Measurements from ENCODE around the gene PI4KA. TPM values are rescaled to one million over a fixed set of nuclear protein-coding genes. Genes with fewer than 3 reads are reported as not detected.

The PI4KA gene
- total and polyA plus RNA-seq, 2 donors (not counting 1 experiment from before 2014, with no cell fraction given) = 26.4 to 40.6 TPM

GRCh38 chr22:20792221-20792965 is 66.2 kb downstream of the PI4KA start:
- Histone ChIP-seq H3K9ac (ENCODE audit: insufficient read depth, low read length) (no peak overlapping the region), H3K4me1 (ENCODE audit: control insufficient read depth, extremely low read depth, insufficient read depth, low read length) (no peaks in the 10 kb centered on the region), H4K20me1 (ENCODE audit: control insufficient read depth, extremely low read depth, insufficient read depth, low read length) (no peaks in the 10 kb centered on the region), H3K4me2 (ENCODE audit: extremely low read depth, insufficient read depth, low read length) (no peak overlapping the region), H3K27ac (ENCODE audit: insufficient read depth, low read length) (no peak overlapping the region), H3K4me3 (replicated peaks in 1 of 4; ENCODE audit: control extremely low read depth in 1 of 4, insufficient read depth in 1 of 4, low read depth in 3 of 4, low read length in 4 of 4) (no peak overlapping the region), H3K9me3 (ENCODE audit: control insufficient read depth, insufficient read depth, low read depth, low read length) (no peaks in the 10 kb centered on the region), H3K27me3 (ENCODE audit: control insufficient read depth, insufficient read depth, low read length) (no peaks in the 10 kb centered on the region), H3K79me2 (ENCODE audit: control insufficient read depth, insufficient read depth, low read length) (no peaks in the 10 kb centered on the region), H3K36me3 (ENCODE audit: control insufficient read depth, insufficient read depth, low read length) (peaks cover 18% of the 10 kb centered on the region), H2AFZ (ENCODE audit: low read length) (no peak overlapping the region)
- no peak for DNase-seq (ENCODE audit: low read depth in 2 of 2)
- no peak for TF ChIP-seq CTCF (conservative IDR thresholded peaks at IDR 0.05 in 1 of 2, IDR thresholded peaks at IDR 0.05 in 1 of 2; ENCODE audit: low read depth in 1 of 2, low read length in 2 of 2)

GRCh38 chr22:20788627-20789344 is 69.8 kb downstream of the PI4KA start:
- no peaks in the 10 kb centered on the region for H3K27me3 ChIP-seq (ENCODE audit: control insufficient read depth, insufficient read depth, low read length)
- no peaks in the 10 kb centered on the region for H3K9me3 ChIP-seq (ENCODE audit: control insufficient read depth, insufficient read depth, low read depth, low read length)
- H2AFZ ChIP-seq (ENCODE audit: low read length) = no peak overlapping the region
- H3K27ac ChIP-seq (ENCODE audit: insufficient read depth, low read length) = no peak overlapping the region
- no peaks in the 10 kb centered on the region for H3K79me2 ChIP-seq (ENCODE audit: control insufficient read depth, insufficient read depth, low read length)
- H3K4me3 ChIP-seq (replicated peaks in 1 of 4; ENCODE audit: control extremely low read depth in 1 of 4, insufficient read depth in 1 of 4, low read depth in 3 of 4, low read length in 4 of 4) = no peak overlapping the region
- TF ChIP-seq EZH2 (IDR thresholded peaks at IDR 0.05; ENCODE audit: low read length, missing control alignments) (no peak), CTCF (conservative IDR thresholded peaks at IDR 0.05 in 1 of 2, IDR thresholded peaks at IDR 0.05 in 1 of 2; ENCODE audit: low read depth in 1 of 2, low read length in 2 of 2) (no peak)
- peaks cover 15% of the 10 kb centered on the region for H3K36me3 ChIP-seq (ENCODE audit: control insufficient read depth, insufficient read depth, low read length)
- no peaks in the 10 kb centered on the region for H3K4me1 ChIP-seq (ENCODE audit: control insufficient read depth, extremely low read depth, insufficient read depth, low read length)
- DNase-seq (ENCODE audit: low read depth in 2 of 2) = no peak
- no peaks in the 10 kb centered on the region for H4K20me1 ChIP-seq (ENCODE audit: control insufficient read depth, extremely low read depth, insufficient read depth, low read length)
- H3K9ac ChIP-seq (ENCODE audit: insufficient read depth, low read length) = no peak overlapping the region
- H3K4me2 ChIP-seq (ENCODE audit: extremely low read depth, insufficient read depth, low read length) = no peak overlapping the region

- Histone ChIP-seq H3K9ac (ENCODE audit: insufficient read depth, low read length) (no peak overlapping the region), H3K4me2 (ENCODE audit: extremely low read depth, insufficient read depth, low read length) (no peak overlapping the region), H3K4me1 (ENCODE audit: control insufficient read depth, extremely low read depth, insufficient read depth, low read length) (no peaks in the 10 kb centered on the region), H3K27me3 (ENCODE audit: control insufficient read depth, insufficient read depth, low read length) (no peaks in the 10 kb centered on the region), H3K9me3 (ENCODE audit: control insufficient read depth, insufficient read depth, low read depth, low read length) (no peaks in the 10 kb centered on the region), H3K27ac (ENCODE audit: insufficient read depth, low read length) (no peak overlapping the region), H3K4me3 (replicated peaks in 1 of 4; ENCODE audit: control extremely low read depth in 1 of 4, insufficient read depth in 1 of 4, low read depth in 3 of 4, low read length in 4 of 4) (no peak overlapping the region), H3K79me2 (ENCODE audit: control insufficient read depth, insufficient read depth, low read length) (no peaks in the 10 kb centered on the region), H3K36me3 (ENCODE audit: control insufficient read depth, insufficient read depth, low read length) (peaks cover 15% of the 10 kb centered on the region), H2AFZ (ENCODE audit: low read length) (no peak overlapping the region), H4K20me1 (ENCODE audit: control insufficient read depth, extremely low read depth, insufficient read depth, low read length) (no peaks in the 10 kb centered on the region)
- DNase-seq (ENCODE audit: low read depth in 2 of 2) = no peak
- TF ChIP-seq EZH2 (IDR thresholded peaks at IDR 0.05; ENCODE audit: low read length, missing control alignments) = no peak
- no peak for TF ChIP-seq CTCF (conservative IDR thresholded peaks at IDR 0.05 in 1 of 2, IDR thresholded peaks at IDR 0.05 in 1 of 2; ENCODE audit: low read depth in 1 of 2, low read length in 2 of 2)
These were observed 70.6 kb downstream of the PI4KA start for GRCh38 chr22:20787746-20788626.
